HepG2 (cell line): ENCODE results near the gene ARF6. TPM values are rescaled to one million over a fixed set of nuclear protein-coding genes. Genes with fewer than 3 reads are reported as not detected.

Experiments used
- ATF7-NPFF ChIP-seq: sonication (generic); formaldehyde crosslinking; IDR thresholded peaks from 2 replicates; pipeline ENCODE4 v1.8.1; 2023; ENCODE audit warnings: mild to moderate bottlenecking, low read depth, missing genetic modification reagents, moderate library complexity
- BRD4 ChIP-seq: sonication (generic); formaldehyde crosslinking; IDR thresholded peaks from 2 replicates; pipeline ENCODE4 v1.4.0; 2020; ENCODE audit warnings: missing genetic modification reagents
- EZH2 ChIP-seq: conservative IDR thresholded peaks from 2 replicates; pipeline ENCODE4 v1.6.1; 2012; ENCODE audit warnings: mild to moderate bottlenecking, low read depth, low read length, moderate library complexity
- SALL2 ChIP-seq: sonication (generic); formaldehyde crosslinking; IDR thresholded peaks from 2 replicates; pipeline ENCODE4 v1.8.1; 2023; ENCODE audit warnings: mild to moderate bottlenecking, missing genetic modification reagents, inconsistent platforms
- SMC3 ChIP-seq: IDR thresholded peaks from 2 replicates; pipeline ENCODE4 v1.6.1; 2011; ENCODE audit warnings: low read length, improper control_type of control experiment
- SP5 ChIP-seq: IDR thresholded peaks from 2 replicates; pipeline ENCODE4 v1.6.1; 2016; ENCODE audit warnings: low read depth, borderline replicate concordance
- TAF1 ChIP-seq: sonication (generic); formaldehyde crosslinking; IDR thresholded peaks from 2 replicates; pipeline ENCODE4 v1.4.0; 2020; ENCODE audit warnings: missing genetic modification reagents
- THAP11 ChIP-seq: IDR thresholded peaks from 2 replicates; pipeline ENCODE4 v1.6.1; 2016; ENCODE audit warnings: missing biosample characterization, missing genetic modification reagents
- YEATS4 ChIP-seq: sonication (generic); formaldehyde crosslinking; IDR thresholded peaks from 2 replicates; pipeline ENCODE4 v1.4.0; 2020; ENCODE audit warnings: missing genetic modification reagents, borderline replicate concordance
- ZFP90 ChIP-seq: sonication (generic); formaldehyde crosslinking; IDR thresholded peaks from 2 replicates; pipeline ENCODE4 v1.8.0; 2022; ENCODE audit warnings: missing genetic modification reagents, mild to moderate bottlenecking, inconsistent platforms, borderline replicate concordance
- ZNF552 ChIP-seq: sonication (generic); formaldehyde crosslinking; IDR thresholded peaks from 2 replicates; pipeline ENCODE4 v1.9.0; 2022; ENCODE audit warnings: missing genetic modification reagents, mild to moderate bottlenecking, borderline replicate concordance
- ZNF652 ChIP-seq: IDR thresholded peaks from 2 replicates; pipeline ENCODE4 v1.6.1; 2016; ENCODE audit warnings: low read depth, borderline replicate concordance
- polyA plus RNA-seq, 8 experiments: library from polyadenylated mRNA; depleted of rRNA in 3 of 8; stranded (reverse) in 7 of 8; unstranded in 1 of 8; fragments of >200 nt; fragmentation: Illumina TruSeq in 4 of 8; extraction: Trizol in 4 of 8; gene quantifications; 2 replicates each; pipeline versions ENCODE4 v1.2.1 to v1.2.3, GENCODE V29; 2011 to 2016; ENCODE audit warnings: low read depth in 4 of 8, missing spikeins in 1 of 8, mixed read lengths in 1 of 8; ENCODE audit not compliant: insufficient read depth in 1 of 8
- total RNA-seq, 5 experiments: library from RNA; depleted of rRNA; stranded (reverse); fragments of >200 nt; fragmentation: Illumina TruSeq; extraction: Trizol; gene quantifications; 2 replicates each; pipeline ENCODE4 v1.2.3, GENCODE V29; 2016; ENCODE audit warnings: low read depth in 1 of 5
- TF ChIP-seq, protein P1 (sequence below): IDR thresholded peaks from 2 replicates; pipeline ENCODE4 v1.6.1; 2016; ENCODE audit warnings: missing genetic modification reagents, missing compliant biosample characterization
- TF ChIP-seq, protein P2 (sequence below), 2 experiments: sonication (generic) in 1 of 2; formaldehyde crosslinking in 1 of 2; IDR thresholded peaks; 2 replicates each; pipeline versions ENCODE4 v1.4.0 to v1.6.1; 2018 to 2020; ENCODE audit warnings: missing genetic modification reagents in 2 of 2, borderline replicate concordance in 1 of 2, low read depth in 1 of 2, mild to moderate bottlenecking in 1 of 2, missing biosample characterization in 1 of 2
- TF ChIP-seq, protein P3 (sequence below): sonication (generic); formaldehyde crosslinking; IDR thresholded peaks from 2 replicates; pipeline ENCODE4 v1.8.1; 2023; ENCODE audit warnings: mild to moderate bottlenecking, missing genetic modification reagents
- TF ChIP-seq, protein P4 (sequence below): sonication (generic); formaldehyde crosslinking; IDR thresholded peaks from 2 replicates; pipeline ENCODE4 v1.9.0; 2022; ENCODE audit warnings: missing genetic modification reagents, mild to moderate bottlenecking, borderline replicate concordance
- TF ChIP-seq, protein P5 (sequence below): sonication (generic); formaldehyde crosslinking; IDR thresholded peaks from 2 replicates; pipeline ENCODE4 v1.5.0; 2020; ENCODE audit warnings: missing genetic modification reagents, mild to moderate bottlenecking, borderline replicate concordance
- TF ChIP-seq, protein P6 (sequence below): sonication (generic); formaldehyde crosslinking; IDR thresholded peaks from 2 replicates; pipeline ENCODE4 v1.4.0; 2020; ENCODE audit warnings: mild to moderate bottlenecking, missing genetic modification reagents

The ARF6 gene
- total and polyA plus RNA-seq, 2 of the 13 experiments (the other 11 are each of a cell fraction or from before 2014, with no cell fraction given), result 12.7 to 31.9 TPM

DNA sequence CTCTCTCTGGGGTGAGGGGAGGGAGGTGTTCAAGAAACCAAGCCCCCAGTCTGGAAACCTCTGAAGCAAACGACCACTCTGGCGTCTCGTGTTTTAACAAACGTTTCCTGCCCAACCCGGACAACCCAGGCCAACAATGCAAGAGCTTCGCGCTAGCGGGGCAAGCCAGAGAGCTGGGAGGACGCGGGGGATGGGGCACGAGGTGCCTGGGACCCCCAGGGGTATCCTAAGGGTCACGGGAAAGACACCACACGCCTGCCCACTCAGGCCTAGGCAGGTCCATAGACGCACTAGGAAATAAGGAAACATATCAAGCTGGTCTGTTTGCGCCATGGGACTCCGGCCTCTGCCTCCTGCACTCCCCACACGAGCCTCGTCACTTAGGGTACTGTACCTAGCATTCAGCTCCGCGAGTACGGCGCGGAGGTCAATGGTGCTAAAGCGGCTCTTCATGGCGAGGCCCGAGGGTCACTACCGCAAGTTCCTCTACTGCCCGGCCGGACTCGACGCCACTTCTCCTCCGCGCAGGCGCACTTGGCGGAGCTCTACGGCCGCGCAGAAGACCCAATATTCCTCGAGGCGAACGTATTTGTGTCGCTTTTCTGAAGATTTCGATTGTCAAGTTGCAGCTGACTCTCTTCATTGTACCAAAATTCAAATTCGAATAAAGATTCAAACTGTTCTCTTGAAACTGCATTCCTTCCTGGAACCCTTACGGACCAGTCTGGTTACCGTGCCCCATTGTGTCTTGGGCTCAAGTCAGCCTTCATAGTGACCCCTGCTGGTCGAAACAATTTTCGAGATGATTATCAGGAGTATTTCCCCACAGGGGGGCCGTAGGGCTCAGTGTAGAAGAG is 40.4 kb upstream of the ARF6 start, which contains the start of gene NEMF (continued):
- TF ChIP-seq, protein P1, sequence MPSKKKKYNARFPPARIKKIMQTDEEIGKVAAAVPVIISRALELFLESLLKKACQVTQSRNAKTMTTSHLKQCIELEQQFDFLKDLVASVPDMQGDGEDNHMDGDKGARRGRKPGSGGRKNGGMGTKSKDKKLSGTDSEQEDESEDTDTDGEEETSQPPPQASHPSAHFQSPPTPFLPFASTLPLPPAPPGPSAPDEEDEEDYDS (CRISPR knock-in tag), result peak; percentile 23; the same call in 1 of the 2 replicates
- 0 out of 2 replicates have a peak, but pooled peaks have one; percentile 65 for TF ChIP-seq BRD4 (CRISPR knock-in tag)
- TF ChIP-seq YEATS4 (CRISPR knock-in tag), result peak; percentile 65; the same call in 1 of the 2 replicates
- TF ChIP-seq ATF7-NPFF (CRISPR knock-in tag), result peak; percentile 46; the same call in 1 of the 2 replicates
- TF ChIP-seq, protein P2, sequence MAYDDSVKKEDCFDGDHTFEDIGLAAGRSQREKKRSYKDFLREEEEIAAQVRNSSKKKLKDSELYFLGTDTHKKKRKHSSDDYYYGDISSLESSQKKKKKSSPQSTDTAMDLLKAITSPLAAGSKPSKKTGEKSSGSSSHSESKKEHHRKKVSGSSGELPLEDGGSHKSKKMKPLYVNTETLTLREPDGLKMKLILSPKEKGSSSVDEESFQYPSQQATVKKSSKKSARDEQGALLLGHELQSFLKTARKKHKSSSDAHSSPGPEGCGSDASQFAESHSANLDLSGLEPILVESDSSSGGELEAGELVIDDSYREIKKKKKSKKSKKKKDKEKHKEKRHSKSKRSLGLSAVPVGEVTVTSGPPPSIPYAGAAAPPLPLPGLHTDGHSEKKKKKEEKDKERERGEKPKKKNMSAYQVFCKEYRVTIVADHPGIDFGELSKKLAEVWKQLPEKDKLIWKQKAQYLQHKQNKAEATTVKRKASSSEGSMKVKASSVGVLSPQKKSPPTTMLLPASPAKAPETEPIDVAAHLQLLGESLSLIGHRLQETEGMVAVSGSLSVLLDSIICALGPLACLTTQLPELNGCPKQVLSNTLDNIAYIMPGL (CRISPR knock-in tag; IDR thresholded peaks at IDR 0.05; ENCODE audit: borderline replicate concordance in 1 of 2, low read depth in 1 of 2), result peak; percentile 92 to 93
- TF ChIP-seq EZH2, result no peak
- TF ChIP-seq, protein P3, sequence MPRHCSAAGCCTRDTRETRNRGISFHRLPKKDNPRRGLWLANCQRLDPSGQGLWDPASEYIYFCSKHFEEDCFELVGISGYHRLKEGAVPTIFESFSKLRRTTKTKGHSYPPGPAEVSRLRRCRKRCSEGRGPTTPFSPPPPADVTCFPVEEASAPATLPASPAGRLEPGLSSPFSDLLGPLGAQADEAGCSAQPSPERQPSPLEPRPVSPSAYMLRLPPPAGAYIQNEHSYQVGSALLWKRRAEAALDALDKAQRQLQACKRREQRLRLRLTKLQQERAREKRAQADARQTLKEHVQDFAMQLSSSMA, result peak; percentile 78; the same call in 1 of the 2 replicates
- TF ChIP-seq SALL2 (CRISPR knock-in tag), result no peak
- TF ChIP-seq, protein P4, sequence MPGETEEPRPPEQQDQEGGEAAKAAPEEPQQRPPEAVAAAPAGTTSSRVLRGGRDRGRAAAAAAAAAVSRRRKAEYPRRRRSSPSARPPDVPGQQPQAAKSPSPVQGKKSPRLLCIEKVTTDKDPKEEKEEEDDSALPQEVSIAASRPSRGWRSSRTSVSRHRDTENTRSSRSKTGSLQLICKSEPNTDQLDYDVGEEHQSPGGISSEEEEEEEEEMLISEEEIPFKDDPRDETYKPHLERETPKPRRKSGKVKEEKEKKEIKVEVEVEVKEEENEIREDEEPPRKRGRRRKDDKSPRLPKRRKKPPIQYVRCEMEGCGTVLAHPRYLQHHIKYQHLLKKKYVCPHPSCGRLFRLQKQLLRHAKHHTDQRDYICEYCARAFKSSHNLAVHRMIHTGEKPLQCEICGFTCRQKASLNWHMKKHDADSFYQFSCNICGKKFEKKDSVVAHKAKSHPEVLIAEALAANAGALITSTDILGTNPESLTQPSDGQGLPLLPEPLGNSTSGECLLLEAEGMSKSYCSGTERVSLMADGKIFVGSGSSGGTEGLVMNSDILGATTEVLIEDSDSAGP (CRISPR knock-in tag), result peak; percentile 77; the same call in 1 of the 2 replicates
- TF ChIP-seq SP5 (CRISPR knock-in tag), result 0 out of 2 replicates have a peak, but pooled peaks have one; percentile 6
- 0 out of 2 replicates have a peak, but pooled peaks have one; percentile 22 for TF ChIP-seq SMC3
- 0 out of 2 replicates have a peak, but pooled peaks have one; percentile 56 for TF ChIP-seq ZFP90 (CRISPR knock-in tag)
- TF ChIP-seq TAF1 (CRISPR knock-in tag), result peak; percentile 95
- TF ChIP-seq ZNF652 (CRISPR knock-in tag), result no peak
- peak; percentile 86 for TF ChIP-seq THAP11 (CRISPR knock-in tag)
- TF ChIP-seq, protein P5, sequence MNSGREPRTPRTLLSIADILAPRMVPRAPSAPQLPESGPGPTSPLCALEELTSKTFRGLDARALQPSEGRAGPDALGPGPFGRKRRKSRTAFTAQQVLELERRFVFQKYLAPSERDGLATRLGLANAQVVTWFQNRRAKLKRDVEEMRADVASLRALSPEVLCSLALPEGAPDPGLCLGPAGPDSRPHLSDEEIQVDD (CRISPR knock-in tag), result 0 out of 2 replicates have a peak, but pooled peaks have one; percentile 25
- TF ChIP-seq ZNF552, result peak; percentile 72; the same call in 1 of the 2 replicates
- TF ChIP-seq, protein P6, sequence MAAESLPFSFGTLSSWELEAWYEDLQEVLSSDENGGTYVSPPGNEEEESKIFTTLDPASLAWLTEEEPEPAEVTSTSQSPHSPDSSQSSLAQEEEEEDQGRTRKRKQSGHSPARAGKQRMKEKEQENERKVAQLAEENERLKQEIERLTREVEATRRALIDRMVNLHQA, result no peak
